Mesenchymal stem cell (in vitro differentiated cells and primary cell): ENCODE results near the gene ACMSD.

Experiments
- DNase-seq: peaks from one replicate; pipeline ENCODE4 v3.0.0-alpha.2; 2013
- H2AFZ ChIP-seq: one replicate; pipeline ENCODE4 v1.6.1; 2013; ENCODE audit warnings: low read depth, mild to moderate bottlenecking, control low read depth, inconsistent platforms, low read length, moderate library complexity
- H2AK5ac ChIP-seq: 2 replicates; pipeline ENCODE4 v1.6.1; 2013; ENCODE audit warnings: low read length, moderate library complexity, mild to moderate bottlenecking, inconsistent platforms; ENCODE audit not compliant: severe bottlenecking
- H2BK120ac ChIP-seq: one replicate; pipeline ENCODE4 v1.6.1; 2013; ENCODE audit warnings: low read depth, mild to moderate bottlenecking, inconsistent platforms, low read length, moderate library complexity
- H2BK12ac ChIP-seq, 2 experiments: one replicate each; pipeline ENCODE4 v1.6.1; 2013; ENCODE audit warnings: inconsistent platforms in 2 of 2, low read length in 2 of 2, mild to moderate bottlenecking in 2 of 2, moderate library complexity in 2 of 2, control low read depth in 1 of 2
- H2BK15ac ChIP-seq: one replicate; pipeline ENCODE4 v1.6.1; 2013; ENCODE audit warnings: mild to moderate bottlenecking, low read depth, inconsistent platforms; ENCODE audit not compliant: poor library complexity, severe bottlenecking
- H2BK5ac ChIP-seq: 2 replicates; pipeline ENCODE4 v1.6.1; 2013; ENCODE audit warnings: low read depth, mild to moderate bottlenecking, low read length, control low read depth, inconsistent platforms; ENCODE audit not compliant: poor library complexity, severe bottlenecking
- H3K14ac ChIP-seq, 2 experiments: one replicate each; pipeline ENCODE4 v1.6.1; 2013; ENCODE audit warnings: inconsistent platforms in 2 of 2, low read length in 2 of 2, control low read depth in 1 of 2, mild to moderate bottlenecking in 1 of 2, moderate library complexity in 1 of 2
- H3K18ac ChIP-seq, 2 experiments: one replicate each; pipeline ENCODE4 v1.6.1; 2013; ENCODE audit warnings: inconsistent platforms in 2 of 2, low read length in 2 of 2, control low read depth in 1 of 2, low read depth in 1 of 2, mild to moderate bottlenecking in 1 of 2
- H3K23ac ChIP-seq, 2 experiments: one replicate each; pipeline ENCODE4 v1.6.1; 2013; ENCODE audit warnings: inconsistent platforms in 2 of 2, low read length in 2 of 2, mild to moderate bottlenecking in 2 of 2, moderate library complexity in 2 of 2, control low read depth in 1 of 2
- H3K27ac ChIP-seq: 2 replicates; pipeline ENCODE4 v1.5.1; 2013; ENCODE audit warnings: mild to moderate bottlenecking, moderate library complexity, low read length, control low read depth, inconsistent platforms; ENCODE audit not compliant: poor library complexity, severe bottlenecking
- H3K27me3 ChIP-seq, 2 experiments: 2 replicates each; pipeline versions ENCODE4 v1.6.1 to v1.7.0; 2013; ENCODE audit warnings: low read length in 2 of 2, mild to moderate bottlenecking in 2 of 2, moderate library complexity in 2 of 2, control low read depth in 1 of 2, inconsistent platforms in 1 of 2; ENCODE audit not compliant: control insufficient read depth in 1 of 2, insufficient read depth in 1 of 2
- H3K36me3 ChIP-seq, 2 experiments: 2 replicates each; pipeline versions ENCODE4 v1.6.1 to v1.7.0; 2013; ENCODE audit warnings: low read length in 2 of 2, control low read depth in 1 of 2, inconsistent platforms in 1 of 2, low read depth in 1 of 2, mild to moderate bottlenecking in 1 of 2; ENCODE audit not compliant: insufficient read depth in 2 of 2, control insufficient read depth in 1 of 2
- H3K4ac ChIP-seq, 2 experiments: one replicate each; pipeline ENCODE4 v1.6.1; 2013; ENCODE audit warnings: inconsistent platforms in 2 of 2, low read length in 2 of 2, mild to moderate bottlenecking in 2 of 2, moderate library complexity in 2 of 2, control low read depth in 1 of 2, low read depth in 1 of 2
- H3K4me1 ChIP-seq: 2 replicates; pipeline ENCODE4 v1.6.1; 2013; ENCODE audit warnings: low read depth, low read length, control low read depth; ENCODE audit not compliant: control insufficient read depth, insufficient read depth
- H3K4me2 ChIP-seq: 2 replicates; pipeline ENCODE4 v1.6.1; 2013; ENCODE audit warnings: low read length, mild to moderate bottlenecking, inconsistent platforms; ENCODE audit not compliant: poor library complexity, severe bottlenecking
- H3K4me3 ChIP-seq, 2 experiments: 2 replicates each; pipeline versions ENCODE4 v1.5.1 to v1.7.0; 2013; ENCODE audit warnings: low read length in 2 of 2, mild to moderate bottlenecking in 2 of 2, control low read depth in 1 of 2, low read depth in 1 of 2; ENCODE audit not compliant: insufficient read depth in 1 of 2
- H3K79me1 ChIP-seq: replicated peaks from 2 replicates; pipeline ENCODE4 v1.6.1; 2013; ENCODE audit warnings: mild to moderate bottlenecking, control low read depth, low read length, inconsistent platforms; ENCODE audit not compliant: poor library complexity, severe bottlenecking
- H3K9ac ChIP-seq: 2 replicates; pipeline ENCODE4 v1.7.0; 2013; ENCODE audit warnings: mild to moderate bottlenecking, low read length, moderate library complexity
- H3K9me3 ChIP-seq: 2 replicates; pipeline ENCODE4 v1.7.0; 2013; ENCODE audit warnings: mild to moderate bottlenecking, low read length; ENCODE audit not compliant: control insufficient read depth
- H4K8ac ChIP-seq: one replicate; pipeline ENCODE4 v1.6.1; 2013; ENCODE audit warnings: inconsistent platforms, mild to moderate bottlenecking, low read length, moderate library complexity
- H4K91ac ChIP-seq: one replicate; pipeline ENCODE4 v1.6.1; 2013; ENCODE audit warnings: mild to moderate bottlenecking, low read length, inconsistent platforms
- WGBS: methylation state at CpG from one replicate; pipeline ENCODE4 v1.1.7; 2013; ENCODE audit warnings: mixed read lengths; 5-methylcytosine and 5-hydroxymethylcytosine counted together

ACMSD gene

GRCh38 chr2:134944975-134945374 is 106.6 kb downstream of the ACMSD start:
- WGBS, result 72% methylated on average over 1 of the region's 1 CpG

GRCh38 chr2:134946073-134946472 is 107.7 kb downstream of the ACMSD start:
- H3K27me3 ChIP-seq, result no peaks in the 10 kb centered on the region
- WGBS, result 94% methylated on average over 5 of the region's 6 CpGs
- no peaks in the 10 kb centered on the region for H3K9me3 ChIP-seq
- H3K18ac ChIP-seq, result no peak overlapping the region
- H4K8ac ChIP-seq, result no peak overlapping the region
- no peak overlapping the region for H2BK120ac ChIP-seq
- H4K91ac ChIP-seq, result no peak overlapping the region
- H3K79me1 ChIP-seq, result peaks cover 19% of the 10 kb centered on the region
- H2AK5ac ChIP-seq, result no peak overlapping the region
- no peak for DNase-seq
- H2AFZ ChIP-seq, result no peak overlapping the region
- H3K4ac ChIP-seq, result no peak overlapping the region
- peaks cover 17 to 97% of the 10 kb centered on the region in 2 experiments for H3K36me3 ChIP-seq
- H3K4me2 ChIP-seq, result no peak overlapping the region
- H3K4me3 ChIP-seq, result no peak overlapping the region
- no peaks in the 10 kb centered on the region for H3K4me1 ChIP-seq
- no peak overlapping the region for H2BK5ac ChIP-seq
- no peak overlapping the region for H3K27ac ChIP-seq
- H3K9ac ChIP-seq, result no peak overlapping the region
- no peak overlapping the region for H3K23ac ChIP-seq
- H3K14ac ChIP-seq, result no peak overlapping the region
- no peak overlapping the region for H2BK12ac ChIP-seq
- H2BK15ac ChIP-seq, result no peak overlapping the region

More at GRCh38 chr2:134944975-134945374, 106.6 kb downstream of the ACMSD start:
- H3K9ac ChIP-seq, result no peak overlapping the region
- no peak overlapping the region for H2BK120ac ChIP-seq
- no peak overlapping the region for H3K4me3 ChIP-seq
- H3K4me2 ChIP-seq, result no peak overlapping the region
- no peak overlapping the region for H2BK15ac ChIP-seq
- no peak overlapping the region for H3K4ac ChIP-seq
- no peak overlapping the region for H3K18ac ChIP-seq
- H3K27ac ChIP-seq, result no peak overlapping the region
- H3K14ac ChIP-seq, result no peak overlapping the region
- no peak overlapping the region for H2AFZ ChIP-seq
- H2AK5ac ChIP-seq, result no peak overlapping the region
- DNase-seq, result no peak
- H3K36me3 ChIP-seq, result peaks cover 14 to 97% of the 10 kb centered on the region in 2 experiments
- H4K91ac ChIP-seq, result no peak overlapping the region
- H2BK5ac ChIP-seq, result no peak overlapping the region
- no peak overlapping the region for H4K8ac ChIP-seq
- no peak overlapping the region for H3K23ac ChIP-seq
- H3K4me1 ChIP-seq, result no peaks in the 10 kb centered on the region
- H3K27me3 ChIP-seq, result no peaks in the 10 kb centered on the region
- H3K79me1 ChIP-seq, result peaks cover 17% of the 10 kb centered on the region
- H3K9me3 ChIP-seq, result no peaks in the 10 kb centered on the region
- H2BK12ac ChIP-seq, result no peak overlapping the region

- Histone ChIP-seq H4K8ac (no peak overlapping the region), H3K79me1 (peaks cover 15% of the 10 kb centered on the region), H2AFZ (no peak overlapping the region), H3K9me3 (no peaks in the 10 kb centered on the region), H2AK5ac (no peak overlapping the region), H3K18ac (no peak overlapping the region), H3K4me2 (no peak overlapping the region), H2BK15ac (no peak overlapping the region), H3K4ac (no peak overlapping the region), H3K27ac (no peak overlapping the region), H4K91ac (no peak overlapping the region), H2BK12ac (no peak overlapping the region), H3K4me1 (peaks cover 2% of the 10 kb centered on the region), H3K36me3 (peaks cover 21 to 97% of the 10 kb centered on the region in 2 experiments), H2BK120ac (no peak overlapping the region), H3K14ac (no peak overlapping the region), H3K9ac (no peak overlapping the region), H3K27me3 (no peaks in the 10 kb centered on the region), H2BK5ac (no peak overlapping the region), H3K4me3 (no peak overlapping the region), H3K23ac (no peak overlapping the region)
- DNase-seq, result no peak
- WGBS, result 95% methylated on average over 7 of the region's 7 CpGs
These were observed 111.7 kb downstream of the ACMSD start for GRCh38 chr2:134949981-134950708.

- Histone ChIP-seq H2BK120ac (no peak overlapping the region), H3K9ac (no peak overlapping the region), H3K14ac (no peak overlapping the region), H3K4me1 (peaks cover 2% of the 10 kb centered on the region), H3K36me3 (peaks cover 21 to 97% of the 10 kb centered on the region in 2 experiments), H3K4me2 (no peak overlapping the region), H3K18ac (no peak overlapping the region), H3K4ac (no peak overlapping the region), H4K8ac (no peak overlapping the region), H2BK12ac (no peak overlapping the region), H3K4me3 (no peak overlapping the region), H3K79me1 (peaks cover 15% of the 10 kb centered on the region), H3K27ac (no peak overlapping the region), H2BK5ac (no peak overlapping the region), H2AK5ac (no peak overlapping the region), H2BK15ac (no peak overlapping the region), H3K23ac (no peak overlapping the region), H2AFZ (no peak overlapping the region), H3K27me3 (no peaks in the 10 kb centered on the region), H3K9me3 (no peaks in the 10 kb centered on the region), H4K91ac (no peak overlapping the region)
- WGBS, result 100% methylated on average over 1 of the region's 2 CpGs
- DNase-seq, result no peak
These were observed 112.5 kb downstream of the ACMSD start for GRCh38 chr2:134950886-134951285.
